Kidney epithelial cell (primary cell): ENCODE data around the gene PHB1. TPM values are rescaled to one million over a fixed set of nuclear protein-coding genes. Genes with fewer than 3 reads are reported as not detected.

Source experiments
- DNase-seq: peaks from one replicate; pipeline ENCODE4 v3.0.0-alpha.2; 2010; ENCODE audit warnings: low read depth
- H3K27me3 ChIP-seq: 2 replicates; pipeline ENCODE4 v1.6.0; 2011; ENCODE audit warnings: low read length; ENCODE audit not compliant: control insufficient read depth, insufficient read depth
- H3K36me3 ChIP-seq: 2 replicates; pipeline ENCODE4 v1.5.1; 2011; ENCODE audit warnings: low read length; ENCODE audit not compliant: control insufficient read depth, insufficient read depth
- H3K4me3 ChIP-seq: 2 replicates; pipeline ENCODE4 v1.5.1; 2011; ENCODE audit warnings: low read depth, mild to moderate bottlenecking, control low read depth, low read length
- total RNA-seq: library from RNA; depleted of rRNA; stranded (reverse); fragments of >200 nt; gene quantifications from 2 replicates; pipeline ENCODE4 v1.2.3, GENCODE V29; 2015
- TF ChIP-seq, protein P1 (sequence below): IDR thresholded peaks from 2 replicates; pipeline ENCODE4 v1.5.1; 2011; ENCODE audit warnings: mild to moderate bottlenecking, moderate library complexity, low read length, control low read depth, inconsistent platforms; ENCODE audit not compliant: insufficient read depth, poor library complexity, severe bottlenecking

The PHB1 gene
- total RNA-seq, 1 donor from 2014 or later, result 143 TPM

DNA sequence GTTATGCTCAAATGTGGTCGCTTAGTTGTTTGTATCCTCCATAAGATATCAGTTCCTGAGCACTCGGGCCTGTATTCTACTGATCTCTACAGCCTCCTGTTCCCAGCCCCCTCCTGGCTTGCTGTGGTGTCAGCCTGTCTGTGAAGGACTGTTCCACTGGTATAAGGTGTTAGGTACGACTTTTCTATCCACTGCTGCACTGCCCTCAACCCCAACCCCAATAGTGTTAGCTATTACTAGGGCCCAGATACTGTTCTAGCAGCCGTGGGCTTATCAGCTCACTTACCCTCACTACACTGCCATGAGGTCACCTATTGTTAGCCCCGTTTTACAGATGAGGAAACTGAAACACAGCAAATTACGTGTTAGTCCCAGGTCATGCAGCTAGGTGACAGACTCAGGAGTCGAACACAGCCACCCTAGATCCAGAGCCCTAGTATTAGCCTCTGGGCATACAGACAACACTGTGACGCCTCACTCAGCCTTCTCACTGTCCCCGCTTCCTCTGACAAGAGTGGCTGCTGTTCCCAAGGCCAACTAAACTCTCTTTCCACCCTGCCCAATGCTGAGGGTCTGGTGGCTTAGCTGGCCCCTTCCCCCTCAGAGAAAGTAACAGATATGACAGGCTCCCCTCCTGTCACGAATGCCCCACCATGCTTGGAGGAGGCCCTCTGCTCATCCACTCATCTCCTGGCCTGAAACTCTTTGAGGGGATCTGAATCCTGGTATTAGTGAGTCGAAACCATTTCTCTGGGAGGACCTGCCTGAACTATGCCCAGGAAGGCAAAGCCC, 27.0 kb downstream of the PHB1 start:
- no peak overlapping the region for H3K4me3 ChIP-seq
- TF ChIP-seq, protein P1, sequence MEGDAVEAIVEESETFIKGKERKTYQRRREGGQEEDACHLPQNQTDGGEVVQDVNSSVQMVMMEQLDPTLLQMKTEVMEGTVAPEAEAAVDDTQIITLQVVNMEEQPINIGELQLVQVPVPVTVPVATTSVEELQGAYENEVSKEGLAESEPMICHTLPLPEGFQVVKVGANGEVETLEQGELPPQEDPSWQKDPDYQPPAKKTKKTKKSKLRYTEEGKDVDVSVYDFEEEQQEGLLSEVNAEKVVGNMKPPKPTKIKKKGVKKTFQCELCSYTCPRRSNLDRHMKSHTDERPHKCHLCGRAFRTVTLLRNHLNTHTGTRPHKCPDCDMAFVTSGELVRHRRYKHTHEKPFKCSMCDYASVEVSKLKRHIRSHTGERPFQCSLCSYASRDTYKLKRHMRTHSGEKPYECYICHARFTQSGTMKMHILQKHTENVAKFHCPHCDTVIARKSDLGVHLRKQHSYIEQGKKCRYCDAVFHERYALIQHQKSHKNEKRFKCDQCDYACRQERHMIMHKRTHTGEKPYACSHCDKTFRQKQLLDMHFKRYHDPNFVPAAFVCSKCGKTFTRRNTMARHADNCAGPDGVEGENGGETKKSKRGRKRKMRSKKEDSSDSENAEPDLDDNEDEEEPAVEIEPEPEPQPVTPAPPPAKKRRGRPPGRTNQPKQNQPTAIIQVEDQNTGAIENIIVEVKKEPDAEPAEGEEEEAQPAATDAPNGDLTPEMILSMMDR, result no peak
- no peaks in the 10 kb centered on the region for H3K27me3 ChIP-seq
- H3K36me3 ChIP-seq, result no peaks in the 10 kb centered on the region
- DNase-seq, result no peak

DNA sequence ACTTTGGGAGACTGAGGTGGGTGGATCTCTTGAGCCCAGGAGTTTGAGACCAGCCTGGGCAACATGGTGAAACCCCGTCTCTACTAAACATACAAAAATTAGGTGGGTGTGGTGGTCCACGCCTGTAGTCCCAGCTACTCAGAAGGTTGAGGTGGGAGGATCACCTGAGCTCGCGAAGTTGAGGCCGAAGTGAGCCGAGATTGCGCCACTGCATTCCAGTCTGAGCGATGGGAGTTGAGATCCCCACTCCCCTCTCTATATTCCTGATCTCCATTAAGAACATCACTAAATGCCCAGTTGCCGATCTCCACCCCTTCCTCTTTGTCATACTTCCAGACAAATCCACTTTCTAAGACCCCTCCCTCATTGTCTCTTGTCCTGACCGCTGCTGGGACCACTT, 28.3 kb downstream of the PHB1 start:
- TF ChIP-seq, protein P1, result no peak
- DNase-seq, result no peak
- Histone ChIP-seq H3K4me3 (no peak overlapping the region), H3K27me3 (no peaks in the 10 kb centered on the region), H3K36me3 (no peaks in the 10 kb centered on the region)

DNA sequence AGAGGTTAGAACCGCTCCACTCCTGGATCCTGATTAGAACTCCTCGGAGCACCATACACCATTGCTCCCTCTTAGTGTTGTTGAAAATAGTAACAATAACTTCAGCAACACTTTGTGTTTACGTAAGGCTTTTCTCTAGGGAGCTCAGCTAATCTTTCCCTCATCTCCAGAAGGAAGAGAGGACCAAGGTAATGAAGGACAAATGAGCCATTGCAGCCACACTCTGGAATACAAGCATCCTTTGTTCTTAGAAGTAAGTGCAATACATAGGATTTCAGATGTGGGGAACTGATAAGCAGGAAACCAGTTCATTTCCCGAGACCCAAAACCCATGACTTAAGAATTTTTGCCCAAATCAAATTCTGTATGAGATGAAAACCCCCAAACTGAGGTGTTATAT, 29.7 kb downstream of the PHB1 start:
- Histone ChIP-seq H3K4me3 (no peak overlapping the region), H3K36me3 (no peaks in the 10 kb centered on the region), H3K27me3 (no peaks in the 10 kb centered on the region)
- TF ChIP-seq, protein P1, result no peak
- no peak for DNase-seq

DNA sequence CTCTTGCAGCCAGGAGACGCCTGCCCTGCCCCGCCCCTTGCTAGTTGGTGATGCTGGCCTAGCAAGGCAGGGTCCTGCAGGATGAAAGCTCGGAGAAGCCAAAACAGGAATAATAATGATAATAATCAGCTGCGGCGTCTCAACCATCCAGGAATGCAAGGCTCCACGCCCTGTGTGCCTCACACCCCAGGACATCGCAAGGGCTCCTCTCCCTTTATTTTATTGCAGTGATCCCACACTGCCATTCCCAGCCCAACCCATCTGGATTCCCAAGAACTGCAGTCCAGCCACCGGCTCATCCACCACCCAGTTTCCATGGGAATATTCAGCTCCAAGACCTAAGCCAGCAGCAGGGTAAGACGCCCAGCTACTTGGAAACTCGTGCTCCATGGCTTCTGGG, 31.6 kb downstream of the PHB1 start:
- no peak overlapping the region for H3K4me3 ChIP-seq
- no peaks in the 10 kb centered on the region for H3K36me3 ChIP-seq
- no peak for DNase-seq
- H3K27me3 ChIP-seq, result no peaks in the 10 kb centered on the region
- TF ChIP-seq, protein P1, result no peak

DNA sequence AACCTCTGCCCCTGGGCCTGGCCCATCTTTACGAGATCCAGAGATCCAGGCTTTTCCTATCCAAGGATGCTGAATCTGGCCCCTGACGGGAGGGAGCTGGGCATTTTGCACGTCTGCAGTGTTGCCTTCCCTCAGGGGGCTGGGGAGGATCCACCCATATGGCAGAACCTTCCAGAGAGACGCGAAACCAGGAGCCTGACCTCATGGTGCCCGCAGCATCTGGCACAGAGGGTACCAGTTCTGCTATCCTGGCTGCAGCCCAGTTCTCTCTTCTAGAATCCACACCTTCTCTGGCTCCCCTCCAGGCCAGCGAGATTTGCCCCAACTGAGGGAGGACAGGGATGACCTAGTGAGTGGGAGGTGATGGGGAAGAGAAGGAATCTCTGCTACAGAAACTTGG, 32.1 kb downstream of the PHB1 start:
- no peak for DNase-seq
- H3K27me3 ChIP-seq, result no peaks in the 10 kb centered on the region
- TF ChIP-seq, protein P1, result no peak
- H3K4me3 ChIP-seq, result no peak overlapping the region
- no peaks in the 10 kb centered on the region for H3K36me3 ChIP-seq

DNA sequence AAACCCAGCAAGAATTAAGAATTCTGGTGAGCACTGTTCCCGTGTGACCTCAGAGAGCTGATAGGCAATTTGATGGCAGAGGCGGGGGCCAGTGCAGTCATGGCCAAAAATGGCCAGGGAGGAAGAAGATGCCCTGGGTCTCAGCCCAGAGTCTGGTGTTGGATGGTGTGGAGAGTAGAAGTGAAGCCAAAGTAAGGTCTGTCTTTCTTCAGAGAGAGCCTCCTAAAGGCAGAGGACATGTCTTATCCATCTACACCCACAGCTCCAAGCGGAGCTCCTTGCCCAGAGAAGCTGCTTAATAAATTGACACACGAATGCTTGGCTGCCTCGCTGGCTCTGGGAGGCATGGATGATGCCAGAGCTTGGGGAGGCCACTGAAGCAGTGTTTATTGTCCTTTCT, 32.9 kb downstream of the PHB1 start:
- H3K27me3 ChIP-seq, result no peaks in the 10 kb centered on the region
- TF ChIP-seq, protein P1, result no peak
- no peak overlapping the region for H3K4me3 ChIP-seq
- no peak for DNase-seq
- H3K36me3 ChIP-seq, result no peaks in the 10 kb centered on the region
